Measurements from ENCODE around the gene DSCAML1. TPM values are rescaled to one million over a fixed set of nuclear protein-coding genes. Genes with fewer than 3 reads are reported as not detected.

DSCAML1 gene
- polyA plus RNA-seq, 2 donors: 0.04 TPM

- Histone ChIP-seq H3K9me3 (ENCODE audit: control insufficient read depth in 2 of 2, insufficient read depth in 1 of 2, low read depth in 1 of 2, low read length in 1 of 2) (no peaks in the 10 kb centered on the region), H3K4me3 (ENCODE audit: low read depth in 1 of 2, low read length in 2 of 2) (no peak overlapping the region), H3K27ac (ENCODE audit: low read depth in 2 of 2, low read length in 1 of 2) (no peak overlapping the region), H3K36me3 (ENCODE audit: control insufficient read depth in 2 of 2, insufficient read depth in 2 of 2, low read length in 1 of 2) (no peaks in the 10 kb centered on the region), H3K4me1 (ENCODE audit: control insufficient read depth in 2 of 2, insufficient read depth in 2 of 2, low read length in 1 of 2) (peaks cover 0 to 3% of the 10 kb centered on the region in 2 donors), H3K27me3 (ENCODE audit: control insufficient read depth in 1 of 2, insufficient read depth in 2 of 2, low read length in 2 of 2) (no peaks in the 10 kb centered on the region)
- 86 to 88% methylated on average over 14 of the region's 14 CpGs for WGBS, 2 donors
Observed at GRCh38 chr11:117423046-117423575, 373.9 kb downstream of the DSCAML1 start.

DNA sequence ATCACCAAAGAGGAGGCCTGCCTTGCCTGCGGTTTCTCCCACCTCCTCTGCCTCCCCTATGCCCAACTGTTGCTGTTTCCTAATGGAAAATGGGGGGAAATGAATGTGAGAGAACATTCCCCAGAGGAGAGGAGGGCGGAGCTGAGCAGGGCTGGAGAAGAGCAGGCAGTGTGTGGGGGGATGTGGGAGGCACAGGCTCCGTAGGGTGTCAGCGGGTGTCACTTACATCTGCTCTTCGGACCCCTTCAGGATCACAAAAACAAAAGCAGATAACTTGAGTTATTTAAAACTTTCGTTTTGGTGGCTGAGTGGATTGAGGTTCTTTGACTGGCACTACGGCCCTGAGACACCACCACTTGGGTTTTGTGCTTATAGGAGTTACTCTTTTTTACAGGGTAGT is 375.5 kb downstream of the DSCAML1 start:
- Histone ChIP-seq H3K4me1 (ENCODE audit: control insufficient read depth in 2 of 2, insufficient read depth in 2 of 2, low read length in 1 of 2) (peaks cover 0 to 3% of the 10 kb centered on the region in 2 donors), H3K4me3 (ENCODE audit: low read depth in 1 of 2, low read length in 2 of 2) (no peak overlapping the region), H3K36me3 (ENCODE audit: control insufficient read depth in 2 of 2, insufficient read depth in 2 of 2, low read length in 1 of 2) (no peaks in the 10 kb centered on the region), H3K9me3 (ENCODE audit: control insufficient read depth in 2 of 2, insufficient read depth in 1 of 2, low read depth in 1 of 2, low read length in 1 of 2) (no peaks in the 10 kb centered on the region), H3K27ac (ENCODE audit: low read depth in 2 of 2, low read length in 1 of 2) (no peak overlapping the region), H3K27me3 (ENCODE audit: control insufficient read depth in 1 of 2, insufficient read depth in 2 of 2, low read length in 2 of 2) (no peaks in the 10 kb centered on the region)
- 85 to 86% methylated on average over 7 of the region's 7 CpGs for WGBS, 2 donors

DNA sequence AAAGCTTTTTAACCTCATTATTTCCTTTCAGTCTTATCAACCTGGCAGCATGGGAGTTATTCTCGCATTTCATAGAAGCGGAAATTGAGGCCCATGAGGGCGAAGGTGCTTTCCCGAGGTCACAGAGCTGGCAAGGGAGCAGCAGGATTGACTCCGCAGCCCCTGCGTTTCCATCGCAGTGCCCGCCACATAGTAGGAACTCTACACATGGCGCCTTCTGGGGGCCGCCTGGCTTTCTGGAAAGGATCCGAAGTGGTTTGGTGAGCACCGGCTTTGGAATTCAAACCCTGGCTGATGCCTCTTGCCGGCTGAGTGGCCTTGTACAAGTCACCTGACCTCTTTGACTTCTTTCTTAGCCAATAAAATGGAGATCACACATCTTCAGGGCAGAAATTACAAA is 376.0 kb downstream of the DSCAML1 start:
- 82 to 86% methylated on average over 13 of the region's 13 CpGs for WGBS, 2 donors
- H3K4me3 ChIP-seq (ENCODE audit: low read depth in 1 of 2, low read length in 2 of 2): no peak overlapping the region
- peaks cover 0 to under 1% of the 10 kb centered on the region in 2 donors for H3K4me1 ChIP-seq (ENCODE audit: control insufficient read depth in 2 of 2, insufficient read depth in 2 of 2, low read length in 1 of 2)

DNA sequence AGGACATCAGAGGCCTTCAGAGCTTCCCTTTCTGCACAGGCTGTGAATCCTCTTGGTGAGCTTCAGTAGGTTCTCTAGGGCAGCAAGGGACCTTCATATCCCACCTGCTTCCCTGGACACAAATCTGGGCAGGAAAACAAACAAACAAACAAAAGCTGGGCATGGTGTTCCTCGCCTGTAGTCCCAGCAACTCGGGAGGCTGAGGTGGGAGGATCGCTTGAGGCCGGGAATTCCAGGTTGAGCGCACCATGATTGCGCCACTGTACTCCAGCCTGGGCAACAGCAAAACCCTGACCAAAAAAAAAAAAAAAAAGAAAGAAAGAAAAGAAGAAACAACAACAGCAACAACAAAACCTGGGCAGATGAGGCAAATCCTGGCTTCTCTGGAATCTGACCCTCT is 376.4 kb downstream of the DSCAML1 start:
- no peak overlapping the region for H3K27ac ChIP-seq (ENCODE audit: low read depth in 2 of 2, low read length in 1 of 2)
- H3K4me3 ChIP-seq (ENCODE audit: low read depth in 1 of 2, low read length in 2 of 2): no peak overlapping the region
- no peaks in the 10 kb centered on the region for H3K9me3 ChIP-seq (ENCODE audit: control insufficient read depth in 2 of 2, insufficient read depth in 1 of 2, low read depth in 1 of 2, low read length in 1 of 2)
- H3K27me3 ChIP-seq (ENCODE audit: control insufficient read depth in 1 of 2, insufficient read depth in 2 of 2, low read length in 2 of 2): no peaks in the 10 kb centered on the region
- WGBS, 2 donors: 93 to 95% methylated on average over 6 of the region's 6 CpGs
- no peaks in the 10 kb centered on the region for H3K4me1 ChIP-seq (ENCODE audit: control insufficient read depth in 2 of 2, insufficient read depth in 2 of 2, low read length in 1 of 2)
- no peaks in the 10 kb centered on the region for H3K36me3 ChIP-seq (ENCODE audit: control insufficient read depth in 2 of 2, insufficient read depth in 2 of 2, low read length in 1 of 2)

More for the DNA sequence above, 376.0 kb downstream of the DSCAML1 start:
- Histone ChIP-seq H3K36me3 (ENCODE audit: control insufficient read depth in 2 of 2, insufficient read depth in 2 of 2, low read length in 1 of 2) (no peaks in the 10 kb centered on the region), H3K27me3 (ENCODE audit: control insufficient read depth in 1 of 2, insufficient read depth in 2 of 2, low read length in 2 of 2) (no peaks in the 10 kb centered on the region), H3K9me3 (ENCODE audit: control insufficient read depth in 2 of 2, insufficient read depth in 1 of 2, low read depth in 1 of 2, low read length in 1 of 2) (no peaks in the 10 kb centered on the region), H3K27ac (ENCODE audit: low read depth in 2 of 2, low read length in 1 of 2) (no peak overlapping the region)

GRCh38 chr11:117420143-117420485 is 376.9 kb downstream of the DSCAML1 start:
- Histone ChIP-seq H3K4me1 (ENCODE audit: control insufficient read depth in 2 of 2, insufficient read depth in 2 of 2, low read length in 1 of 2) (no peaks in the 10 kb centered on the region), H3K27ac (ENCODE audit: low read depth in 2 of 2, low read length in 1 of 2) (no peak overlapping the region), H3K36me3 (ENCODE audit: control insufficient read depth in 2 of 2, insufficient read depth in 2 of 2, low read length in 1 of 2) (no peaks in the 10 kb centered on the region), H3K4me3 (ENCODE audit: low read depth in 1 of 2, low read length in 2 of 2) (no peak overlapping the region), H3K27me3 (ENCODE audit: control insufficient read depth in 1 of 2, insufficient read depth in 2 of 2, low read length in 2 of 2) (no peaks in the 10 kb centered on the region), H3K9me3 (ENCODE audit: control insufficient read depth in 2 of 2, insufficient read depth in 1 of 2, low read depth in 1 of 2, low read length in 1 of 2) (no peaks in the 10 kb centered on the region)
- 87 to 89% methylated on average over 12 of the region's 12 CpGs for WGBS, 2 donors

GRCh38 chr11:117419482-117420142 is 377.4 kb downstream of the DSCAML1 start:
- Histone ChIP-seq H3K36me3 (ENCODE audit: control insufficient read depth in 2 of 2, insufficient read depth in 2 of 2, low read length in 1 of 2) (no peaks in the 10 kb centered on the region), H3K27ac (ENCODE audit: low read depth in 2 of 2, low read length in 1 of 2) (no peak overlapping the region), H3K4me1 (ENCODE audit: control insufficient read depth in 2 of 2, insufficient read depth in 2 of 2, low read length in 1 of 2) (no peaks in the 10 kb centered on the region), H3K9me3 (ENCODE audit: control insufficient read depth in 2 of 2, insufficient read depth in 1 of 2, low read depth in 1 of 2, low read length in 1 of 2) (no peaks in the 10 kb centered on the region), H3K4me3 (ENCODE audit: low read depth in 1 of 2, low read length in 2 of 2) (no peak overlapping the region), H3K27me3 (ENCODE audit: control insufficient read depth in 1 of 2, insufficient read depth in 2 of 2, low read length in 2 of 2) (no peaks in the 10 kb centered on the region)
- WGBS, 2 donors: 76 to 79% methylated on average over 12 of the region's 12 CpGs

DNA sequence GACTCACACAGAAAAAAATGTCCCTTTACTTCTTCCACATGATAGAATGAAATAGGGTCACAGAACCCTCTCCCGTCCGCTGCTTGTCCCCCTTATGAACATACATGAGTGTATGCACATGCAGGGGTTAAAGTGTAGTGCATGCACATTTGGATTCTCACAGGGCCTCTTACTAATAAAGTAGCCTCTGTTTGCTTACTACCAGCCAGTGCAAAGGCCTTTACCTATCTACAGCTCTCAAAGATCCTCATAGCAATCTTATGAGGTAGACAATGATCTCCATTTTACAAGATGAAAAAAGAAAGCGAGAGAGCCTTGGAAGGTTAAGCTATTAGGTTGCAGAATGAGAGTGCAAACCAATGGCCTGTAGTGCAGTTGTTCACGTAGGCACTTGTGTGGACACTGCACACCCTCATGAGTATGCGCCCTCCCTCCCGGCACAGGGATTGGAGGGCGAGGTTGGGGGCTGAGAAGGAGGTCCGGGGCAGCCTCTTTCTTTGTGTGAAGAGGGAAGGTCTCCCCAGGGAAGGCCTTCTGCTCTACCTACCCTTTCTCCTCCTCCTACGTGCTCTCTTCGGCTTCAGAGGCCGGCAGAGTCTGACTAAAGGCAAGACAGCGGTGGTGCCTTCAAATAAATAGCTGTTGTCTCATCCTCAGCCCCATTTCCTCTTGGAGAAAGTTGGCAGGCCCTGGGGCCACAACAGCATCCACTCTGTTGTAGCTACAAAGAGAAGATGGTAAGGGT is 378.1 kb downstream of the DSCAML1 start:
- no peak overlapping the region for H3K27ac ChIP-seq (ENCODE audit: low read depth in 2 of 2, low read length in 1 of 2)
- H3K4me1 ChIP-seq (ENCODE audit: control insufficient read depth in 2 of 2, insufficient read depth in 2 of 2, low read length in 1 of 2): no peaks in the 10 kb centered on the region
- H3K36me3 ChIP-seq (ENCODE audit: control insufficient read depth in 2 of 2, insufficient read depth in 2 of 2, low read length in 1 of 2): no peaks in the 10 kb centered on the region
- WGBS, 2 donors: 89% methylated on average over 12 of the region's 12 CpGs
- H3K4me3 ChIP-seq (ENCODE audit: low read depth in 1 of 2, low read length in 2 of 2): no peak overlapping the region
- no peaks in the 10 kb centered on the region for H3K9me3 ChIP-seq (ENCODE audit: control insufficient read depth in 2 of 2, insufficient read depth in 1 of 2, low read depth in 1 of 2, low read length in 1 of 2)
- H3K27me3 ChIP-seq (ENCODE audit: control insufficient read depth in 1 of 2, insufficient read depth in 2 of 2, low read length in 2 of 2): no peaks in the 10 kb centered on the region

- 86 to 91% methylated on average over 12 of the region's 12 CpGs for WGBS, 2 donors
- Histone ChIP-seq H3K4me1 (ENCODE audit: control insufficient read depth in 2 of 2, insufficient read depth in 2 of 2, low read length in 1 of 2) (no peaks in the 10 kb centered on the region), H3K4me3 (ENCODE audit: low read depth in 1 of 2, low read length in 2 of 2) (no peak overlapping the region), H3K9me3 (ENCODE audit: control insufficient read depth in 2 of 2, insufficient read depth in 1 of 2, low read depth in 1 of 2, low read length in 1 of 2) (no peaks in the 10 kb centered on the region), H3K27me3 (ENCODE audit: control insufficient read depth in 1 of 2, insufficient read depth in 2 of 2, low read length in 2 of 2) (no peaks in the 10 kb centered on the region), H3K27ac (ENCODE audit: low read depth in 2 of 2, low read length in 1 of 2) (no peak overlapping the region), H3K36me3 (ENCODE audit: control insufficient read depth in 2 of 2, insufficient read depth in 2 of 2, low read length in 1 of 2) (no peaks in the 10 kb centered on the region)
Observed at GRCh38 chr11:117417856-117418255, 379.2 kb downstream of the DSCAML1 start.

- H3K27ac ChIP-seq (ENCODE audit: low read depth in 2 of 2, low read length in 1 of 2): no peak overlapping the region
- H3K4me1 ChIP-seq (ENCODE audit: control insufficient read depth in 2 of 2, insufficient read depth in 2 of 2, low read length in 1 of 2): no peaks in the 10 kb centered on the region
- no peak overlapping the region for H3K4me3 ChIP-seq (ENCODE audit: low read depth in 1 of 2, low read length in 2 of 2)
- no peaks in the 10 kb centered on the region for H3K27me3 ChIP-seq (ENCODE audit: control insufficient read depth in 1 of 2, insufficient read depth in 2 of 2, low read length in 2 of 2)
- H3K9me3 ChIP-seq (ENCODE audit: control insufficient read depth in 2 of 2, insufficient read depth in 1 of 2, low read depth in 1 of 2, low read length in 1 of 2): no peaks in the 10 kb centered on the region
- 54 to 59% methylated on average over 6 of the region's 6 CpGs for WGBS, 2 donors
- H3K36me3 ChIP-seq (ENCODE audit: control insufficient read depth in 2 of 2, insufficient read depth in 2 of 2, low read length in 1 of 2): no peaks in the 10 kb centered on the region
Observed at GRCh38 chr11:117417342-117417741, 379.7 kb downstream of the DSCAML1 start.

Data from esophagus (tissue), 2 donors.